Lung microvascular endothelial cell (primary cell): ENCODE results near the gene AHCYL1. TPM values are rescaled to one million over a fixed set of nuclear protein-coding genes. Genes with fewer than 3 reads are reported as not detected.
"Not testable (repeated sequence)": the region's sequence is repeated elsewhere in the genome, so short reads cannot be mapped to it uniquely, and the experiment has no call there.

ENCODE experiments used
- DNase-seq, 2 donors: peaks; one replicate each; pipeline versions ENCODE4 v3.0.0 to v3.0.0-alpha.2; 2010; ENCODE audit warnings: low read depth in 2 of 2
- total RNA-seq: library from RNA; depleted of rRNA; stranded (reverse); fragments of >200 nt; gene quantifications from 2 replicates; pipeline ENCODE4 v1.2.1, GENCODE V29; 2014

AHCYL1 gene
- 32.7 and 36.1 TPM in 2 replicates for total RNA-seq

GRCh38 chr1:109984456-109985246 is at the start of gene AHCYL1:
AHCYL1 (plus strand) TSS chr1:109984765; CDS start chr1:109985053, 288 bp downstream.
- peak; percentile 99 for DNase-seq

GRCh38 chr1:109935451-109935900 is 49.1 kb upstream of the AHCYL1 start:
- DNase-seq: no peak

- DNase-seq: no peak
Measured at GRCh38 chr1:109937738-109938137, 46.8 kb upstream of the AHCYL1 start.

- DNase-seq: no peak
Measured at GRCh38 chr1:109938556-109938955, 46.0 kb upstream of the AHCYL1 start.

GRCh38 chr1:109942434-109942833 is 42.1 kb upstream of the AHCYL1 start:
- no peak for DNase-seq

GRCh38 chr1:109944541-109944940 is 40.0 kb upstream of the AHCYL1 start:
- no peak for DNase-seq

GRCh38 chr1:109946511-109946910 is 38.1 kb upstream of the AHCYL1 start:
- DNase-seq: no peak

GRCh38 chr1:109947582-109948284 is 36.8 kb upstream of the AHCYL1 start:
- no peak for DNase-seq

GRCh38 chr1:109948285-109948630 is 36.3 kb upstream of the AHCYL1 start:
- DNase-seq: no peak

GRCh38 chr1:109950038-109950437 is 34.5 kb upstream of the AHCYL1 start:
- DNase-seq: no peak

GRCh38 chr1:109950509-109950908 is 34.1 kb upstream of the AHCYL1 start:
- no peak for DNase-seq

- not testable (repeated sequence) for DNase-seq
Measured at GRCh38 chr1:109951501-109951900, 33.1 kb upstream of the AHCYL1 start.

GRCh38 chr1:109954041-109954512 is 30.5 kb upstream of the AHCYL1 start:
- no peak for DNase-seq

GRCh38 chr1:109959632-109959973 is 25.0 kb upstream of the AHCYL1 start:
- DNase-seq: no peak

- no peak for DNase-seq
Measured at GRCh38 chr1:109959974-109960744, 24.4 kb upstream of the AHCYL1 start.

GRCh38 chr1:109960745-109961094 is 23.8 kb upstream of the AHCYL1 start:
- DNase-seq: no peak

GRCh38 chr1:109963864-109964263 is 20.7 kb upstream of the AHCYL1 start:
- DNase-seq: peak in 1 of 2 donors; percentile 36

- no peak for DNase-seq
Measured at GRCh38 chr1:109969146-109969829, 15.3 kb upstream of the AHCYL1 start.

- no peak for DNase-seq
Measured at GRCh38 chr1:109969907-109970306, 14.7 kb upstream of the AHCYL1 start.

GRCh38 chr1:109971559-109971958 is 13.0 kb upstream of the AHCYL1 start:
- no peak for DNase-seq

GRCh38 chr1:109974191-109974590 is 10.4 kb upstream of the AHCYL1 start:
- DNase-seq: no peak

GRCh38 chr1:109975718-109976117 is 8.8 kb upstream of the AHCYL1 start:
- DNase-seq: peak in 1 of 2 donors; percentile 51
